HEK293 (cell line): ENCODE data around the gene AFG1L.

Experiments
- CTCF ChIA-PET: fragments of 350-600 bp; formaldehyde crosslinking; extraction: SDS; loops from one replicate; lab custom pipeline; 2021; ENCODE audit warnings: antibody characterized with exemption; lab: Yijun Ruan, JAX
- POLR2A ChIA-PET: fragments of 300-600 bp; formaldehyde crosslinking; extraction: SDS; loops from one replicate; lab custom pipeline; 2020; ENCODE audit warnings: antibody characterized with exemption, inconsistent platforms; lab: Yijun Ruan, JAX
- H3K27ac ChIP-seq: fragments of 200-500 bp; sonication (Bioruptor generic); 2 replicates; pipeline ENCODE4 v1.5.1; 2014; ENCODE audit warnings: low read depth, low read length, control low read depth, inconsistent platforms; ENCODE audit errors: extremely low read depth
- H3K36me3 ChIP-seq, 2 experiments: fragments of 200-500 bp in 1 of 2; sonication (Bioruptor generic) in 1 of 2; 1 replicate in 1 of 2; 2 replicates in 1 of 2; pipeline ENCODE4 v1.5.1; 2014 to 2017; ENCODE audit warnings: inconsistent platforms in 2 of 2, low read length in 2 of 2; ENCODE audit not compliant: control insufficient read depth in 2 of 2, insufficient read depth in 1 of 2
- H3K4me1 ChIP-seq: fragments of 200-500 bp; sonication (Bioruptor generic); 2 replicates; pipeline ENCODE4 v1.5.1; 2014; ENCODE audit warnings: mild to moderate bottlenecking, low read length, inconsistent platforms; ENCODE audit not compliant: control insufficient read depth, insufficient read depth
- H3K4me3 ChIP-seq: 2 replicates; pipeline ENCODE4 v1.5.1; 2011; ENCODE audit warnings: low read depth, mild to moderate bottlenecking, control low read depth, low read length, moderate library complexity
- H3K9me3 ChIP-seq: fragments of 200-500 bp; sonication (Bioruptor generic); 2 replicates; pipeline ENCODE4 v1.5.1; 2014; ENCODE audit warnings: low read depth, low read length, inconsistent platforms; ENCODE audit not compliant: control insufficient read depth, insufficient read depth
- BCL6B ChIP-seq: fragments of 450-650 bp; formaldehyde crosslinking; IDR thresholded peaks from 2 replicates; pipeline ENCODE4 v1.5.1; 2017; ENCODE audit warnings: missing biosample characterization, missing genetic modification characterization
- ELK4 ChIP-seq: IDR thresholded peaks from 2 replicates; pipeline ENCODE4 v1.6.1; 2011; ENCODE audit warnings: mild to moderate bottlenecking, low read depth, low read length, borderline replicate concordance
- GLIS1 ChIP-seq: fragments of 450-650 bp; formaldehyde crosslinking; IDR thresholded peaks from 2 replicates; pipeline ENCODE4 v1.5.1; 2016; ENCODE audit warnings: missing biosample characterization, missing genetic modification characterization
- HOXC10 ChIP-seq: sonication (generic); formaldehyde crosslinking; IDR thresholded peaks from 2 replicates; pipeline ENCODE4 v1.8.1; 2023; ENCODE audit warnings: mild to moderate bottlenecking, missing genetic modification reagents
- MYNN ChIP-seq: fragments of 450-650 bp; formaldehyde crosslinking; IDR thresholded peaks from 2 replicates; pipeline ENCODE4 v1.5.1; 2016; ENCODE audit warnings: missing biosample characterization, missing genetic modification characterization, borderline replicate concordance
- RBAK ChIP-seq: fragments of 450-650 bp; formaldehyde crosslinking; IDR thresholded peaks from 2 replicates; pipeline ENCODE4 v1.5.1; 2016; ENCODE audit warnings: missing biosample characterization, missing genetic modification characterization
- REPIN1 ChIP-seq: fragments of 450-650 bp; formaldehyde crosslinking; IDR thresholded peaks from 2 replicates; pipeline ENCODE4 v1.5.1; 2017; ENCODE audit warnings: missing biosample characterization, missing genetic modification characterization, low read depth
- SCRT1 ChIP-seq: fragments of 450-650 bp; formaldehyde crosslinking; IDR thresholded peaks from 2 replicates; pipeline ENCODE4 v1.5.1; 2016; ENCODE audit warnings: missing biosample characterization, missing genetic modification characterization, borderline replicate concordance
- SCRT2 ChIP-seq: fragments of 450-650 bp; formaldehyde crosslinking; IDR thresholded peaks from 2 replicates; pipeline ENCODE4 v1.5.1; 2016; ENCODE audit warnings: missing biosample characterization, missing genetic modification characterization
- ZFP37 ChIP-seq: fragments of 450-650 bp; formaldehyde crosslinking; IDR thresholded peaks from 2 replicates; pipeline ENCODE4 v1.5.1; 2016; ENCODE audit warnings: missing biosample characterization, missing genetic modification characterization
- ZNF10 ChIP-seq: fragments of 450-650 bp; formaldehyde crosslinking; IDR thresholded peaks from 2 replicates; pipeline ENCODE4 v1.5.1; 2017; ENCODE audit warnings: missing biosample characterization, missing genetic modification characterization
- ZNF132 ChIP-seq: fragments of 450-650 bp; formaldehyde crosslinking; IDR thresholded peaks from 2 replicates; pipeline ENCODE4 v1.5.1; 2017; ENCODE audit warnings: missing biosample characterization, missing genetic modification characterization, borderline replicate concordance
- ZNF146 ChIP-seq: fragments of 450-650 bp; formaldehyde crosslinking; IDR thresholded peaks from 2 replicates; pipeline ENCODE4 v1.5.1; 2016; ENCODE audit warnings: missing biosample characterization, missing genetic modification characterization
- ZNF169 ChIP-seq: fragments of 450-650 bp; formaldehyde crosslinking; IDR thresholded peaks from 2 replicates; pipeline ENCODE4 v1.5.1; 2016; ENCODE audit warnings: missing biosample characterization, missing genetic modification characterization
- ZNF175 ChIP-seq: fragments of 450-650 bp; formaldehyde crosslinking; IDR thresholded peaks from 2 replicates; pipeline ENCODE4 v1.5.1; 2016; ENCODE audit warnings: missing biosample characterization, missing genetic modification characterization
- ZNF416 ChIP-seq: fragments of 450-650 bp; formaldehyde crosslinking; IDR thresholded peaks from 2 replicates; pipeline ENCODE4 v1.5.1; 2016; ENCODE audit warnings: missing biosample characterization, missing genetic modification characterization
- ZNF433 ChIP-seq: fragments of 450-650 bp; formaldehyde crosslinking; IDR thresholded peaks from 2 replicates; pipeline ENCODE4 v1.5.1; 2016; ENCODE audit warnings: missing biosample characterization, missing genetic modification characterization, low read depth
- ZNF521 ChIP-seq: fragments of 450-650 bp; formaldehyde crosslinking; IDR thresholded peaks from 2 replicates; pipeline ENCODE4 v1.5.1; 2017; ENCODE audit warnings: missing biosample characterization, mild to moderate bottlenecking, missing genetic modification characterization
- ZNF629 ChIP-seq: fragments of 450-650 bp; formaldehyde crosslinking; IDR thresholded peaks from 2 replicates; pipeline ENCODE4 v1.5.1; 2017; ENCODE audit warnings: missing biosample characterization, missing genetic modification characterization
- ZNF654 ChIP-seq: fragments of 450-650 bp; formaldehyde crosslinking; IDR thresholded peaks from 2 replicates; pipeline ENCODE4 v1.5.1; 2016; ENCODE audit warnings: low read depth, missing biosample characterization, missing genetic modification characterization
- ZNF701 ChIP-seq: fragments of 450-650 bp; formaldehyde crosslinking; IDR thresholded peaks from 2 replicates; pipeline ENCODE4 v1.5.1; 2016; ENCODE audit warnings: missing biosample characterization, missing genetic modification characterization
- ZNF768 ChIP-seq: fragments of 450-650 bp; formaldehyde crosslinking; IDR thresholded peaks from 2 replicates; pipeline ENCODE4 v1.5.1; 2018; ENCODE audit warnings: missing biosample characterization, mild to moderate bottlenecking, missing genetic modification characterization
- ZSCAN30 ChIP-seq: fragments of 450-650 bp; IDR thresholded peaks from 2 replicates; pipeline ENCODE4 v1.5.1; 2018; ENCODE audit warnings: missing biosample characterization, mild to moderate bottlenecking, missing genetic modification characterization, moderate library complexity

Gene AFG1L

DNA sequence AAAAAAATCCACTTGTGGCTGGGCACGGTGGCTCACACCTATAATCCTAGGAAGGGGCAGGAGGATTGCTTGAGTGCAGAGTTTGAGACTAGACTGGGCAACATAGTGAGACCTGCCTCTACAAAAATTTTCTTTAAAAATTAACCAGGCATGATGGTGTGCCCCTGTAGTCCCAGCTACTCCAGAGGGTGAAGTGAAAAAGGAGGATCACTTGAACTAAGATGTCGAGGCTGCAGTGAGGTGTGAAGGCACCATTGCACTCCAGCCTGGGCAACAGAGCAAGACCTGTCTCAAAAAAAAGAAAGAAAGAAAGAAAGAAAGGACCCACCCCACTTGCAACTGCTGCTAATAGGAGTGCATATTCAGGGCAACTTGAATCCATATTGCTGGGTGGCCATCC lies 20.3 kb upstream of the AFG1L start (continued):
- no peak for TF ChIP-seq BCL6B
- TF ChIP-seq ZSCAN30, result no peak
- TF ChIP-seq ZNF629 (tag by site-specific recombination), result no peak
- TF ChIP-seq ZNF654 (tag by site-specific recombination), result no peak
- TF ChIP-seq GLIS1 (tag by site-specific recombination), result no peak
- no peak for TF ChIP-seq MYNN (tag by site-specific recombination)
- no peak for TF ChIP-seq ZNF132 (tag by site-specific recombination)
- TF ChIP-seq SCRT1 (tag by site-specific recombination), result no peak

- Histone ChIP-seq H3K9me3 (no peaks in the 10 kb centered on the region), H3K4me3 (no peak overlapping the region), H3K4me1 (no peaks in the 10 kb centered on the region), H3K36me3 (no peaks in the 10 kb centered on the region), H3K27ac (no peak overlapping the region)
- no peak for TF ChIP-seq ZNF175 (tag by site-specific recombination)
- POLR2A ChIA-PET, result no interaction called here
- CTCF ChIA-PET, result interaction anchor here (0.7 kb wide), 1 partner anchor 215 kb away, joined by 3 read pairs; no protein-coding TSS in a partner anchor
These were observed 18.9 kb upstream of the AFG1L start for GRCh38 chr6:108275976-108276375.

DNA sequence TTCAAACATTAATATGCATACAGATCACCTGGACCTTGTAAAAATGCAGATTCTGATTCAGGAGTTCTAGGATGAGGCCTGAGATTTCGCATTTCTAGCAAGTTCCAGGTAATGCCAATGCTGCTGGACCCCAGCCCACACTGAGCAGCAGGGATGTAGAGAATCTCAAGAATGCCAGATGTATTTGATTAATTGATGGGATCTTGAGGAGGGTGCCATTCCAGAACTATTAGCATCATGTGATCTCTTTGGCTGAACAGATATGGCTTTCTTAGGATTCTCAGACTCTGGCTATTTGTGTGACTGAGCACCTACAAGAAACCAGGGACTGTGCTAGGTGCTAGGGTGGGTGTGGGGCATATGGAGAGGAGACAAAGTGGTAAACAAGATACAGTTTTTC lies 17.6 kb upstream of the AFG1L start:
- ChIA-PET CTCF (interaction anchor here (0.6 to 0.7 kb wide), 2 partner anchors 32 to 220 kb away, joined by 3 to 4 read pairs; no protein-coding TSS in a partner anchor), POLR2A (no interaction called here)
- H3K4me1 ChIP-seq, result no peaks in the 10 kb centered on the region
- no peaks in the 10 kb centered on the region for H3K9me3 ChIP-seq
- H3K27ac ChIP-seq, result no peak overlapping the region
- no peaks in the 10 kb centered on the region for H3K36me3 ChIP-seq
- TF ChIP-seq ZNF701 (no peak), SCRT2 (tag by site-specific recombination) (no peak), ZFP37 (tag by site-specific recombination) (no peak), ZNF10 (tag by site-specific recombination) (no peak), RBAK (tag by site-specific recombination) (no peak), ZNF768 (tag by site-specific recombination) (no peak), ZNF433 (tag by site-specific recombination) (no peak), ZNF416 (no peak), HOXC10 (CRISPR knock-in tag) (no peak), REPIN1 (no peak), ZNF169 (tag by site-specific recombination) (no peak), ZNF521 (tag by site-specific recombination) (no peak), ZNF146 (tag by site-specific recombination) (no peak), BCL6B (no peak), ELK4 (no peak)
- TF ChIP-seq, all 188 proteins: peak for 0
- no peak overlapping the region for H3K4me3 ChIP-seq
